ENCODE data around the gene CFAP74. TPM values are rescaled to one million over a fixed set of nuclear protein-coding genes. Genes with fewer than 3 reads are reported as not detected.
"Not testable (repeated sequence)": the region's sequence is repeated elsewhere in the genome, so short reads cannot be mapped to it uniquely, and the experiment has no call there.

CFAP74 gene
- total RNA-seq, 2 donors from 2014 or later = not detected

- Mint-ChIP-seq H3K4me3 (no peak overlapping the region), H3K9me3 (no peaks in the 10 kb centered on the region), H3K27me3 (peaks cover 13 to 16% of the 10 kb centered on the region in 2 donors), H3K27ac (no peak overlapping the region), H3K36me3 (no peaks in the 10 kb centered on the region), H3K4me1 (ENCODE audit: low read depth in 2 of 2) (peaks cover 0 to 4% of the 10 kb centered on the region in 2 donors)
- no peak for DNase-seq (ENCODE audit: low spot score)
- ATAC-seq = no peak
Observed at GRCh38 chr1:1996207-1996651, 7.4 kb downstream of the CFAP74 start.

- Mint-ChIP-seq H3K4me3 (no peak overlapping the region), H3K27me3 (peaks cover 7 to 16% of the 10 kb centered on the region in 2 donors), H3K9me3 (no peaks in the 10 kb centered on the region), H3K4me1 (ENCODE audit: low read depth in 2 of 2) (peaks cover 0 to 4% of the 10 kb centered on the region in 2 donors), H3K36me3 (no peaks in the 10 kb centered on the region), H3K27ac (no peak overlapping the region)
- ATAC-seq = no peak
- no peak for DNase-seq (ENCODE audit: low spot score)
Observed at GRCh38 chr1:1994536-1994935, 9.1 kb downstream of the CFAP74 start.

GRCh38 chr1:1990222-1990621, 13.4 kb downstream of the CFAP74 start:
- Mint-ChIP-seq H3K4me1 (ENCODE audit: low read depth in 2 of 2) (no peaks in the 10 kb centered on the region), H3K4me3 (no peak overlapping the region), H3K27me3 (peaks cover 0 to 7% of the 10 kb centered on the region in 2 donors), H3K27ac (no peak overlapping the region), H3K9me3 (no peaks in the 10 kb centered on the region), H3K36me3 (no peaks in the 10 kb centered on the region)
- DNase-seq (ENCODE audit: low spot score) (no peak), ATAC-seq (no peak)

GRCh38 chr1:1989789-1990188, 13.8 kb downstream of the CFAP74 start:
- Mint-ChIP-seq H3K36me3 (no peaks in the 10 kb centered on the region), H3K27me3 (peaks cover 0 to 6% of the 10 kb centered on the region in 2 donors), H3K4me3 (no peak overlapping the region), H3K27ac (no peak overlapping the region), H3K4me1 (ENCODE audit: low read depth in 2 of 2) (no peaks in the 10 kb centered on the region), H3K9me3 (no peaks in the 10 kb centered on the region)
- peak; percentile 53 for DNase-seq (ENCODE audit: low spot score)
- ATAC-seq = no peak

GRCh38 chr1:1989102-1989542, 14.5 kb downstream of the CFAP74 start:
- H3K4me1 Mint-ChIP-seq (ENCODE audit: low read depth in 2 of 2) = no peaks in the 10 kb centered on the region
- ATAC-seq (no peak), DNase-seq (ENCODE audit: low spot score) (no peak)
- H3K4me3 Mint-ChIP-seq = no peak overlapping the region
- no peaks in the 10 kb centered on the region for H3K9me3 Mint-ChIP-seq
- no peak overlapping the region for H3K27ac Mint-ChIP-seq
- peaks cover 0 to 3% of the 10 kb centered on the region in 2 donors for H3K27me3 Mint-ChIP-seq
- no peaks in the 10 kb centered on the region for H3K36me3 Mint-ChIP-seq

GRCh38 chr1:1988061-1988945, 15.3 kb downstream of the CFAP74 start:
- DNase-seq (ENCODE audit: low spot score) = peak; percentile 56
- peaks cover 0 to 3% of the 10 kb centered on the region in 2 donors for H3K27me3 Mint-ChIP-seq
- H3K36me3 Mint-ChIP-seq = no peaks in the 10 kb centered on the region
- ATAC-seq = no peak
- no peaks in the 10 kb centered on the region for H3K9me3 Mint-ChIP-seq
- H3K4me1 Mint-ChIP-seq (ENCODE audit: low read depth in 2 of 2) = no peaks in the 10 kb centered on the region
- H3K27ac Mint-ChIP-seq = no peak overlapping the region
- H3K4me3 Mint-ChIP-seq = no peak overlapping the region

GRCh38 chr1:1987142-1987510, 16.5 kb downstream of the CFAP74 start:
- no peaks in the 10 kb centered on the region for H3K36me3 Mint-ChIP-seq
- no peaks in the 10 kb centered on the region for H3K9me3 Mint-ChIP-seq
- H3K27me3 Mint-ChIP-seq = peaks cover 0 to 3% of the 10 kb centered on the region in 2 donors
- no peak overlapping the region for H3K27ac Mint-ChIP-seq
- H3K4me3 Mint-ChIP-seq = no peak overlapping the region
- H3K4me1 Mint-ChIP-seq (ENCODE audit: low read depth in 2 of 2) = no peaks in the 10 kb centered on the region
- peak; percentile 39 for DNase-seq (ENCODE audit: low spot score)
- no peak for ATAC-seq

- DNase-seq (ENCODE audit: low spot score) = no peak
- Mint-ChIP-seq H3K27ac (no peak overlapping the region), H3K36me3 (no peaks in the 10 kb centered on the region), H3K4me3 (no peak overlapping the region), H3K9me3 (no peaks in the 10 kb centered on the region), H3K27me3 (peaks cover 0 to 3% of the 10 kb centered on the region in 2 donors), H3K4me1 (ENCODE audit: low read depth in 2 of 2) (no peaks in the 10 kb centered on the region)
- peak in 1 of 2 donors; percentile 20 for ATAC-seq
Observed at GRCh38 chr1:1986451-1987141, 17.0 kb downstream of the CFAP74 start.

- H3K4me1 Mint-ChIP-seq (ENCODE audit: low read depth in 2 of 2) = no peaks in the 10 kb centered on the region
- H3K36me3 Mint-ChIP-seq = no peaks in the 10 kb centered on the region
- H3K27me3 Mint-ChIP-seq = peaks cover 0 to 3% of the 10 kb centered on the region in 2 donors
- no peaks in the 10 kb centered on the region for H3K9me3 Mint-ChIP-seq
- H3K27ac Mint-ChIP-seq = no peak overlapping the region
- no peak overlapping the region for H3K4me3 Mint-ChIP-seq
- ATAC-seq (peak in 1 of 2 donors; percentile 57), DNase-seq (ENCODE audit: low spot score) (no peak)
Observed at GRCh38 chr1:1985375-1986050, 18.1 kb downstream of the CFAP74 start.

- Mint-ChIP-seq H3K36me3 (no peaks in the 10 kb centered on the region), H3K4me3 (no peak overlapping the region), H3K9me3 (no peaks in the 10 kb centered on the region), H3K4me1 (ENCODE audit: low read depth in 2 of 2) (no peaks in the 10 kb centered on the region), H3K27me3 (peaks cover 0 to 3% of the 10 kb centered on the region in 2 donors), H3K27ac (no peak overlapping the region)
- DNase-seq (ENCODE audit: low spot score) = no peak
- ATAC-seq = peak in 1 of 2 donors; percentile 22
Observed at GRCh38 chr1:1984560-1985070, 19.0 kb downstream of the CFAP74 start.

- DNase-seq (ENCODE audit: low spot score) = no peak
- H3K27me3 Mint-ChIP-seq = no peaks in the 10 kb centered on the region
Observed at GRCh38 chr1:1982379-1983232, 21.0 kb downstream of the CFAP74 start.

GRCh38 chr1:1981631-1982327, 21.8 kb downstream of the CFAP74 start:
- H3K36me3 Mint-ChIP-seq; H3K27me3 Mint-ChIP-seq; DNase-seq (ENCODE audit: low spot score); H3K27ac Mint-ChIP-seq; H3K4me1 Mint-ChIP-seq (ENCODE audit: low read depth in 2 of 2); ATAC-seq; H3K4me3 Mint-ChIP-seq; H3K9me3 Mint-ChIP-seq: not testable (repeated sequence)

More at GRCh38 chr1:1982379-1983232, 21.0 kb downstream of the CFAP74 start:
- Mint-ChIP-seq H3K9me3 (no peaks in the 10 kb centered on the region), H3K4me1 (ENCODE audit: low read depth in 2 of 2) (no peaks in the 10 kb centered on the region), H3K4me3 (no peak overlapping the region), H3K27ac (no peak overlapping the region), H3K36me3 (no peaks in the 10 kb centered on the region)
- no peak for ATAC-seq
